ENCODE data around the gene COL9A3.

The COL9A3 gene

GRCh38 chr20:62778601-62779416, 38.0 kb upstream of the COL9A3 start:
- DNase-seq (ENCODE audit: low spot score): no peak

DNA sequence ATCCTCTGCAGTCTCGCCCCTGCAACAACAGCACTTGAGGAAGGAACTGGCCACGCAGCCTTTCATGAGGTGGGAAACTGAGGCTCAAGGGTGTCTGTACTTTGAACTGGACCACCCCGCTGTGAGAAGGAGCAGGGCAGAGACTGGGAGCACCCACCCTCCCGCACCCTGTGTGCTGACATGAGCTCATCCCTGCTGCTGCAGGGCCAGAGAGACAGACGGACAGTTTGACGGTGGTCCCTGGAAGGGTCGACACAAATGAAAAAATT, 37.5 kb upstream of the COL9A3 start:
- no peak for DNase-seq (ENCODE audit: low spot score)

- DNase-seq (ENCODE audit: low spot score): no peak
Measured at GRCh38 chr20:62780204-62780603, 36.6 kb upstream of the COL9A3 start.

GRCh38 chr20:62780696-62781095, 36.2 kb upstream of the COL9A3 start:
- DNase-seq (ENCODE audit: low spot score): no peak

DNA sequence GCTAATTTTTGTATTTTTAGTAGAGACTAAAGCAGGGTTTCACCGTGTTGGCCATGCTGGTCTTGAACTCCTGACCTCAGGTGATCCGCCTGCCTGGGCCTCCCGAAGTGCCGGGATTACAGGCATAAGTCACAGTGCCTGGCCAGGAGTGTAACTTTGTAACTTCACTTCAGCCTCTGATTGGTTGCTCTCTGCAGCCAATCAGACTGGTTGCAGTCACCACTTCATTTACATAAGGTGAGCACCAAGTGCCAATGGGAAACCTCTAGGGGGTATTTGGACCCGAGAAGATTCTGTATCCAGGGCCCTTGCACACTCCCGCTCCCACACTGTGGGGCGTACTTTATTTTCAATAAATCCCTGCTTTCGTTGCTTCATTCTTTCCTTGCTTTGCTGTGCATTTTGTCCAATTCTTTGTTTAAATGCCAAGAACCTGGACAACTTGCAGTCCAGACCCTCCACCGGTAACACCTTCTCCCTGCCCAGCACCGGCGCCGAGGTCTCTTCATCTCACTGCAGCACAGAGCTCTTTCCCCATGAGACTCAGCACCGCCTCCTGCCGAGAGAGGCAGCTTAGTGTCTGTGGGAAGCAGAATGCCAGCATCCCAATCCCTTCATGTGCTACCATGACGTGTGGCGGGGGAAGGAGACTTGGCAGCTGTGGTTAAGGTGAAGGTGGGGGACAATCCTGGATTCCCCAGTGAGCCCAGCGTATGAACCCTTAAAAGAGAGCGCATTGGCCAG, 34.5 kb upstream of the COL9A3 start:
- no peak for DNase-seq (ENCODE audit: low spot score)

GRCh38 chr20:62782893-62783278, 34.0 kb upstream of the COL9A3 start:
- peak; percentile 52 for DNase-seq (ENCODE audit: low spot score)

DNA sequence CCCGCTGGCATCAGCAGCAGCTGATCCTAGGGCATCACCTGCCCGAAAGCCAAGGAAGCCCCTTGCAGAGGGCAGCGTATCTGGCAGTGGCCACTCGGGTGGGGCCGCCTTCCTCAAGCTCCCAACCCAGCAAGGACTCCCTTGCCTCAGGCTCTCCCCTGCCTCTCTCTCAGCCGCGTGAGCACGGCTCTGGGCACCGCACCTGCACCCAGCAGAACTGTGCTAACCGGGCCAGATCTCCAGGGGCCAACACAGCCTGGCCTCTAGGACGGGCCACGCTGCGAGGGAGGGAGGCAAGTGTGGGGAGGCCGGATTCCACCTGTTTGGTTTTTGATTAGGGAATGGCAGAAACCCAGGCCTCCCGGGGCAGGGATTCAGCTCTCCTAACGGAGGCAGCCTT, 32.4 kb upstream of the COL9A3 start:
- no peak for DNase-seq (ENCODE audit: low spot score)

DNA sequence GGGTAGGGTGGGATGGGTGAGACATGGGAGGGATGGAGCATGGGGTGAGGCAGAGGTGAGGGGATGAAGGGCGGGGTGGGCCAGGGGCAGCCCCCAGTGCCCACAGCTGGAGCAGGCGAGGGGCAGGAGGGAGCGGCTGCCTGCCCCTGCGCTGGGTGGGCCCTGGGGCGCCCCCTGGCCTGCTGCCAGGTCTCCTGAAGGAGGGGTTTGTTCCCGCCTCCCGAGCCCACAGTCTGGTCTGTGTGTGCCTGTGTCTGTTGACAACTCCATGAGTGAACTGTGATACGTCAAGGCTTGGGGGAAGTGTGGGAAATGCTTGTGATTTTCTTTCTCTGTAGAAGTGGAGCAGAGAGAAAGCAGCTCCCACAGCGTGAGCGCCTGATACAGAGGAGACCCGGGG, 31.5 kb upstream of the COL9A3 start:
- no peak for DNase-seq (ENCODE audit: low spot score)

- DNase-seq (ENCODE audit: low spot score): no peak
Measured at GRCh38 chr20:62786157-62786556, 30.7 kb upstream of the COL9A3 start.

DNA sequence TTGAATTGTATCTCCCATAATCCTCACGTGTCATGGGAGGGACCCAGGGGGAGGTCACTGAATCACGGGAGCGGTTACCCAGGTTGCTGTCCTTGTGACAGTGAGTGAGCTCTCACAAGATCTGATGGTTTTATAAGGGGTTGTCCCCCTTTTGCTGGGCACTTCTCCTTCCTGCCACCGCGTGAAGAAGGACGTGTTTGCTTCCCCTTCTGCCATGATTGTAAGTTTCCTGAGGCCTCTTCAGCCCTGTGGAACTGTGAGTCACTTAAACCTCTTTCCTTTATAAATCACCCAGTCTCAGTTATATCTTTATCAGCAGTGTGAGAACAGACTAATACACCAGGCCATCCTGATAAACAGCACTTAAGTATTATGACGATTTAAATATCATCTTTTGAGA, 29.5 kb upstream of the COL9A3 start:
- no peak for DNase-seq (ENCODE audit: low spot score)

DNA sequence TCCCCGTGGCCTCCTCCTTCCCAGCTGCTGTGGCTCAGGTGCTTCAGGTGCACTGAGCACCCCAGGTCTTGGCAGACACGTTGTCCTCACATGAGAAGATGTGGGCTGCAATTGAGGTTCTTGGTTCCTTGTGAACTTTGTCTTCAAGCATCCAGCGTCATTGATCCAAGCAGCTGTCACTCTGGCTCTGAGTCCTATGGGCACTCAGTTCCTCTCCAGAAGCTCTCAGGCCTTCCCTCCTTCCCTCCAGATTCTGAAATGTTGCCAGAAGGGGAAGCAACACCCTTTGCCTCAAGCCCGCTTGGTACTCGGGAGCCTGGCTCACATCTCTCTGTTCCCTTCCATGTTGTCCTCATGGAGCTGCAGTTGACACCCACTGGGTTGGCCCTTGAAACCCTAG, 29.0 kb upstream of the COL9A3 start:
- DNase-seq (ENCODE audit: low spot score): no peak

DNA sequence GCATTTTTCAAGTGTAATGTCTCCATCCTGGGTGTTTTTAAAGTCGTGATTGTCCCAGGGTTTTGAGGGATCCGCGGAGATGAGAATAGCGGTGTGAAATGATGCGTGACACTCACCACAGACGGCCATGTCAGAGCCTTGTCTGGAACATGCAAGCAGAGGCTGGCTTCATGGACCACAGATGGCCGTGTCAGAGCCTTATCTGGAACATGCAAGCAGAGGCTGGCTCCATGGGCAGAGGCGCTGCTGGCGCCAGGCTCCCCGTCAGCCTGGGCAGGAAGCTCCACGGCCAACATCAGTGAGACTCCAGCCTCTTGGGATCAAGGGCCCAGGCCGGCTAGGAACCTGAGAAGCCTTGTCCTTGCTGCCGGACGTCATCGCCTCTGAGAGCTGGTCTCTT, 28.2 kb upstream of the COL9A3 start:
- DNase-seq (ENCODE audit: low spot score): no peak

- no peak for DNase-seq (ENCODE audit: low spot score)
Measured at GRCh38 chr20:62790075-62790474, 26.8 kb upstream of the COL9A3 start.

GRCh38 chr20:62791301-62792181, 25.3 kb upstream of the COL9A3 start:
- DNase-seq (ENCODE audit: low spot score): peak; percentile 88

DNA sequence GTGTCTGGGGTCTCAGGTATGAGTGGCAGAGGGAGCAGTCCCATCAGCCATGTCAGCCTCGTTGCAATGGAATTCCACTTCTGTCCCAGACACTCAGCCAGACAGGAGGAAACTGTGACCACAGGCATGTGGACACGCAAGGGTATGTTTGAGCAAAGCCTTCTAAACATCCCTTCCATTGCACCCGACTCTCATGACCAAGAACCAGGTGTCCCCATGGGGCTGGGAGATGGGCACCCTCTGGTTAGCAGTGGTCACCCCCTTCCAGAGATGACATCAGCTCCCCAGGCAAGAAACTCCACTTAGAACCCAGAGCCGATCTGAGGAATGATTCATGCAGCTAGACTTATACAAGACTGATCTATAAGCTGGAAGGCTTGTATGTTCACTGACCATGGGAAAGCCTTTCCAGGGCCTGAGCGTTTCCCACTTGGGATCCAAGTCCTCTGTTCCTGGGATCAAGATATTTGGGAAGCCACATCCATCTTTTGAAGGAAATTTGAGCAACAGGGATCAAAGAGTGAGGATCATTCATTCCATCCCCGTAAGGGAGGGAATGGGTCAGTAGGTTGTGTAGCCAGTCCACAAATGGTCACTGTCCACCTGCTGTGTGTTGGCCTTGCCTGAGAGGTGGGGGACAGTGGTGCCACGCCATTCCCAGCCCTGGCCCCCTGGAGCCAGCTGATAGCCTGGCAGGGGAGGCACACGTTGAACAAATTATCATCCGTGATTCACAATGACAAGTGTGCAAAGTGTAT, 24.5 kb upstream of the COL9A3 start:
- DNase-seq (ENCODE audit: low spot score): no peak

DNA sequence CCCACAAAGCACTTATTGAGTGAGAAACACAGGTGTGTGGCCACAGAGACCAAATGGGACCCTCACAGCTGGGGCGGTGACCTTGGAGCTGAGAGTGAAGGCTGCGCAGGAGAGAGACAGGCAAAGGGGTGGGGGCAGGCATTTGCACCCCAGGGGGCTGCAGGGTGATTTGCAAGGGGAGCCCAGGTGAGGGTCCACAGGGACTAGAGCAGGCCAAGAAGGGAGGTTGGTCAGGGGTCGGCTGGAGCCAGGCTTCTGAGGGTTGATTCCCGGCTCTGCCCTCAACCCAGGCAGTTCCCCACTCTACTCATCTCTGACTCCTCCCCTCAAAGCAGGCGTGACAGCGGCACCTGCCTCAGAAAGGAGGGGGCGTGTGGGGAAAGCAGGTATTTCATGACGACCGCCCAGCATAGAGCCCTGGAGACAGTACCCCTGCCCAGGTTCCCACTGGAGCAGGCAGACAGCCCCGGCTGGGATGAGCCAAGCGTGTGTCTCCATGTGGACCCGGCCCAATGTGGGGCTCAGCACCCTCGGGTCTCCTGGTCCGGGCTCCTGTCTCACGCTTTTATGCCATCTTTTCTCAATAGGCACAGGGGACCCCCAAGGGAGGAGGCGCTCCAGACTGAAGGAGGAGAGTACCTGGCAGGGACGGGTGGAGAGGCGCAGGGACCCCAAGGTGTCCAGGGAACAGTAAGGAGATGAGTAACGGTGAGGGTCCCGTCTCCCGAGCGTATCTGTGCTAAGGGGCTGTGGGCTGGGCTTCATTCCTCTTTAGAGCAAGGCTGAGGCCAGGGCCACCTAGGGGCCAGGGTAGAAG, 23.7 kb upstream of the COL9A3 start:
- no peak for DNase-seq (ENCODE audit: low spot score)

DNA sequence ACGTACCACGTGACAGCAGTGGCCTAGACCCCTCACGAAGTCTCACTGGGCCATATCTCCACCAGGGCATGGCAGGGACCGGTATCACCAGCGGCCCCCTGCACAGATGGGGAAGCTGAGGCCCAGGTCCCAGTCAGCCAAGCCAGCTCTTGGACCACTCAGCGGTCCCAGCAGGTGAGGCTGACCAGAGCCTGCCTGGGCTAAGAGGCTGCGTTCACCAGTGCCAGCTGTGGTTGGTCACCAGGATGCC, 23.2 kb upstream of the COL9A3 start:
- no peak for DNase-seq (ENCODE audit: low spot score)

DNA sequence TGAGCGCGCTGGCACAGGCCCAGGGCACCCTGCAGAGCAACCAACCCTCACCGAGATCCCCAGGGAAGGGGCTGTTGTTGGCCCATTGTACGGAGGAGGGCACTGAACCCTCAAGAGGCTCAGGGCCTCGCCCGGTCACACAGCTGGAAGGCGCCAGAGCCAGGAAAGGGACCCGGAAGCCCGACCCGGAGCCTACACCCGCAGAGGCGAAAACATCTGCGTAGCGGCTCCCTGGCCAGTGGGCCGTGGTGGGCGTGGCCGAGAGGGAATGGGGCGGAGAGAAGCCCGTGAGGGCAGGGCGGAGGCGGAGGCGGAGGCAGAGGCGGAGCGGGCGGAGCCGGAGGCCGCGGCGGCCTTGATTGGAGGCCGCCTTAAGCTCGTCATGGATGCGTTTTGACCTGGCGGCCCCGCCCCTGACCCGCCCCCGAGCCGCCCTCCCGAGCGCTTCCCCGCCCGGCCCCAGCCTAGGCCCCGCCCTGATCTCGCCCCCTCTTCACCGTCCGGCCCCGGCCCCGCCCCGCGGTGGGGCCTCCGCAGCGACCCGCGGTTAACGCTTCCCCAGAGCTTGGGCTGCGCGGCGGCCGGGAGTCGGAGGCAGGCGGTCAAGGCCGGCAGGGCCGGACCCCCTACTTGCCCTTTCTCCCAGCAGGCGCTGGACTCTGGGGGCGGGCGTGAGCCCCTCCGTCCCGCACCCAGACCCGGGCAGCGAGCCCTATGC, 22.7 kb upstream of the COL9A3 start:
- DNase-seq (ENCODE audit: low spot score): peak; percentile 92

- no peak for DNase-seq (ENCODE audit: low spot score)
Measured at GRCh38 chr20:62795023-62795761, 21.7 kb upstream of the COL9A3 start.

Measured in kidney capillary endothelial cell (primary cell).